GM12878 (cell line): Measurements from ENCODE around the gene NECAB3. TPM values are rescaled to one million over a fixed set of nuclear protein-coding genes. Genes with fewer than 3 reads are reported as not detected.
A peak's percentile ranks its signal among the peaks of the same experiment; 100 is the strongest.

ENCODE experiments used
- ATAC-seq: fragments of 200-7000 bp; cut with Tn5 transposase; 3 replicates; pipeline ENCODE4 v1.9.1; 2020; ENCODE audit warnings: mild to moderate bottlenecking, moderate library complexity
- BruUV-seq: library from RNA; stranded (reverse); fragments of 400-500 nt; replicated peaks from 2 replicates; lab custom pipeline; 2021; lab: Mats Ljungman, UMichigan
- CTCF ChIA-PET: fragments of 300-600 bp; sonication (Branson Sonifier 250); formaldehyde crosslinking; extraction: SDS; loops from one replicate; lab custom pipeline; 2021; ENCODE audit warnings: inconsistent platforms; lab: Yijun Ruan, JAX
- POLR2A ChIA-PET: fragments of 350-600 bp; formaldehyde crosslinking; extraction: SDS; loops from one replicate; lab custom pipeline; 2021; ENCODE audit warnings: inconsistent platforms; lab: Charles Lee
- RAD21 ChIA-PET: fragments of 300-600 bp; sonication (Branson Sonifier 250); formaldehyde crosslinking; loops from one replicate; lab custom pipeline; 2023; ENCODE audit warnings: antibody characterized with exemption; ENCODE audit not compliant: unreplicated experiment; lab: Charles Lee
- SMC1A ChIA-PET: fragments of 300-600 bp; sonication (Branson Sonifier 250); formaldehyde crosslinking; loops from one replicate; lab custom pipeline; 2023; ENCODE audit not compliant: unreplicated experiment, uncharacterized antibody; lab: Charles Lee
- DNase-seq: peaks from one replicate; pipeline ENCODE4 v3.0.0-alpha.2; 2011; ENCODE audit warnings: low read depth, low spot score
- FAIRE-seq: peaks from 3 replicates; lab custom pipeline; 2011; peaks lifted over from hg19 to GRCh38; lab: Jason Lieb, UNC
- H2AFZ ChIP-seq: 2 replicates; pipeline ENCODE4 v1.6.0; 2011; ENCODE audit warnings: low read depth, low read length, control low read depth; ENCODE audit not compliant: control insufficient read depth
- H3K27ac ChIP-seq: 2 replicates; pipeline ENCODE4 v1.5.1; 2011; ENCODE audit warnings: control low read depth; ENCODE audit not compliant: control insufficient read depth, insufficient read depth
- H3K27me3 ChIP-seq, 2 experiments: replicated peaks in 1 of 2; 2 replicates each; pipeline versions ENCODE4 v1.6.0 to v1.6.1; 2011; ENCODE audit warnings: low read length in 1 of 2; ENCODE audit not compliant: control insufficient read depth in 2 of 2, insufficient read depth in 2 of 2
- H3K36me3 ChIP-seq, 2 experiments: 2 replicates each; pipeline ENCODE4 v1.5.1; 2011; ENCODE audit warnings: low read length in 1 of 2; ENCODE audit not compliant: control insufficient read depth in 2 of 2, insufficient read depth in 2 of 2
- H3K4me1 ChIP-seq: 2 replicates; pipeline ENCODE4 v1.6.1; 2011; ENCODE audit warnings: mild to moderate bottlenecking, low read length, moderate library complexity, mixed read lengths; ENCODE audit not compliant: control insufficient read depth, insufficient read depth
- H3K4me2 ChIP-seq: 2 replicates; pipeline ENCODE4 v1.6.0; 2011; ENCODE audit warnings: control low read depth; ENCODE audit not compliant: control insufficient read depth, insufficient read depth
- H3K4me3 ChIP-seq: fragments of 200-600 bp; sonication (generic); 2 replicates; pipeline ENCODE4 v1.5.1; 2016
- H3K79me2 ChIP-seq: 2 replicates; pipeline ENCODE4 v1.6.0; 2011; ENCODE audit warnings: low read length; ENCODE audit not compliant: control insufficient read depth, insufficient read depth
- H3K9ac ChIP-seq: 2 replicates; pipeline ENCODE4 v1.8.0; 2011; ENCODE audit warnings: low read length, control low read depth, mixed read lengths; ENCODE audit not compliant: control insufficient read depth, insufficient read depth
- H3K9me3 ChIP-seq: replicated peaks from 3 replicates; pipeline ENCODE4 v1.5.1; 2011; ENCODE audit warnings: mild to moderate bottlenecking, low read length; ENCODE audit not compliant: control insufficient read depth, insufficient read depth
- H4K20me1 ChIP-seq: 2 replicates; pipeline ENCODE4 v1.6.0; 2011; ENCODE audit not compliant: control insufficient read depth, insufficient read depth
- BHLHE40 ChIP-seq, 2 experiments: fragments of 450-650 bp in 1 of 2; IDR thresholded peaks; 2 replicates each; pipeline ENCODE4 v1.6.1; 2011 to 2017; ENCODE audit warnings: low read depth in 2 of 2, borderline replicate concordance in 1 of 2, improper control_type of control experiment in 1 of 2, low read length in 1 of 2, mild to moderate bottlenecking in 1 of 2
- E4F1 ChIP-seq: fragments of 450-650 bp; IDR thresholded peaks from 2 replicates; pipeline ENCODE4 v1.6.1; 2018; ENCODE audit warnings: borderline replicate concordance, mild to moderate bottlenecking; ENCODE audit not compliant: partially characterized antibody
- ELK1 ChIP-seq: IDR thresholded peaks from 2 replicates; pipeline ENCODE4 v1.6.1; 2012; ENCODE audit warnings: low read depth, low read length, improper control_type of control experiment
- GATAD2B ChIP-seq: fragments of 450-650 bp; conservative IDR thresholded peaks from 2 replicates; pipeline ENCODE4 v1.6.1; 2017; ENCODE audit warnings: low read depth, mild to moderate bottlenecking, moderate library complexity
- LARP7 ChIP-seq: fragments of 450-650 bp; IDR thresholded peaks from 2 replicates; pipeline ENCODE4 v1.6.1; 2017; ENCODE audit warnings: mild to moderate bottlenecking
- PKNOX1 ChIP-seq: fragments of 450-650 bp; IDR thresholded peaks from 2 replicates; pipeline ENCODE4 v1.6.1; 2016; ENCODE audit warnings: mild to moderate bottlenecking
- RAD21 ChIP-seq: IDR thresholded peaks from 2 replicates; pipeline ENCODE4 v1.6.1; 2011; ENCODE audit warnings: mild to moderate bottlenecking, low read depth, low read length, moderate library complexity; ENCODE audit not compliant: insufficient read depth
- RFX5 ChIP-seq: IDR thresholded peaks from 2 replicates; pipeline ENCODE4 v1.6.1; 2011; ENCODE audit warnings: low read depth, low read length, improper control_type of control experiment
- RUNX3 ChIP-seq: IDR thresholded peaks from 2 replicates; pipeline ENCODE4 v1.6.1; 2012; ENCODE audit warnings: low read length, inconsistent platforms
- YBX1 ChIP-seq: fragments of 450-650 bp; IDR thresholded peaks from 2 replicates; pipeline ENCODE4 v1.6.1; 2016; ENCODE audit warnings: antibody characterized with exemption
- YY1 ChIP-seq: IDR thresholded peaks from 2 replicates; pipeline ENCODE4 v1.6.1; 2011; ENCODE audit warnings: low read depth, mild to moderate bottlenecking, low read length
- WGBS: methylation state at CpG from one replicate; pipeline ENCODE4 v1.1.6; 2016; ENCODE audit warnings: low lambda C conversion rate; ENCODE audit not compliant: insufficient replicate concordance, insufficient coverage; ENCODE audit errors: missing lambda C conversion rate; 5-methylcytosine and 5-hydroxymethylcytosine counted together
- in situ Hi-C: fragments of 300-500 bp; cut with MboI; formaldehyde crosslinking; loops from 9 replicates; pipeline ENCODE4 v1.14.3; 2018; ENCODE audit warnings: mixed read lengths
- intact Hi-C: fragments of 100-400 bp; cut with micrococcal nuclease; formaldehyde crosslinking; loops from one replicate; pipeline ENCODE4 v1.14.2; 2022; ENCODE audit not compliant: unreplicated experiment
- polyA plus RNA-seq, 11 experiments: library from polyadenylated mRNA; depleted of rRNA in 4 of 11; unstranded in 6 of 11; stranded (reverse) in 5 of 11; fragments of >200 nt; fragmentation: Nextera tagmentation in 4 of 11; fragmentation: Illumina TruSeq in 1 of 11; extraction: Ambion mirVana in 4 of 11; extraction: Trizol in 1 of 11; gene quantifications; 1 replicate in 1 of 11; 2 replicates in 10 of 11; pipeline versions ENCODE4 v1.2.1 to v1.2.3, GENCODE V29; 2011 to 2016; ENCODE audit warnings: inconsistent platforms in 2 of 11, missing spikeins in 2 of 11, low read depth in 1 of 11
- total RNA-seq, 4 experiments: library from RNA; depleted of rRNA in 3 of 4; stranded (reverse); fragments of >200 nt in 3 of 4; fragmentation: Illumina TruSeq in 1 of 4; extraction: Trizol in 1 of 4; gene quantifications; 2 replicates each; pipeline versions ENCODE4 v1.2.1 to v1.2.3, GENCODE V29; 2013 to 2021

Gene NECAB3
- total and polyA plus RNA-seq, 10 of the 15 experiments (the other 5 are each of a cell fraction or from before 2014, with no cell fraction given) = 0.21 to 17.0 (median 7.2) TPM

GRCh38 chr20:33667245-33667675, 7.0 kb downstream of the NECAB3 start (continued):
- TF ChIP-seq RUNX3 (peak; percentile 22), ELK1 (no peak)

GRCh38 chr20:33666293-33667244, 7.7 kb downstream of the NECAB3 start, which contains the start of gene ACTL10:
ACTL10 (plus strand) TSS chr20:33666943; CDS start chr20:33667498, 555 bp downstream.
- ATAC-seq (peak; percentile 80), FAIRE-seq (peak; percentile 96), DNase-seq (peak; percentile 91)
- Histone ChIP-seq H3K27ac (peak within 1 kb of the TSS; percentile 65), H3K9ac (peak within 1 kb of the TSS; percentile 36), H3K27me3 (no peaks in the 10 kb centered on the region), H3K9me3 (no peaks in the 10 kb centered on the region), H3K36me3 (no peaks in the 10 kb centered on the region), H3K4me1 (peaks cover 29% of the 10 kb centered on the region), H3K4me2 (peak within 1 kb of the TSS; percentile 99), H2AFZ (peak within 1 kb of the TSS; percentile 39), H3K4me3 (peak within 1 kb of the TSS; percentile 75), H3K79me2 (peaks cover 2% of the 10 kb centered on the region), H4K20me1 (peaks cover 4% of the 10 kb centered on the region; the same call in 1 of the 2 replicates)
- POLR2A ChIA-PET = interaction anchor here (0.6 to 3.3 kb wide), 11 partner anchors 13 to 209 kb away, joined by 3 to 20 read pairs (median 4); partner anchors contain the start of genes CBFA2T2 and PXMP4
- in situ Hi-C loops = no loop called here
- CTCF ChIA-PET = interaction anchor here (0.6 to 4.1 kb wide), 25 partner anchors 8 to 272 kb away, joined by 3 to 43 read pairs (median 3); partner anchors contain the start of genes CBFA2T2, CDK5RAP1, CHMP4B and E2F1
- intact Hi-C loops = loop anchor here (1.0 to 10.0 kb wide), 3 partner anchors 64 to 458 kb away; partner anchors contain the start of gene ZNF341
- SMC1A ChIA-PET = interaction anchor here (0.6 to 4.0 kb wide), 15 partner anchors 13 to 445 kb away, joined by 3 to 20 read pairs (median 4); partner anchors contain the start of gene CDK5RAP1
- WGBS = 3% methylated on average over 50 of the region's 50 CpGs
- RAD21 ChIA-PET = interaction anchor here (0.6 to 3.3 kb wide), 24 partner anchors 9 to 993 kb away, joined by 3 to 25 read pairs (median 4); partner anchors contain the start of genes C20orf203, CBFA2T2, CDK5RAP1 and PXMP4
- no TSS peak for BruUV-seq
- 0 out of 4 replicates have a peak, but pooled peaks of 1 of the 2 experiments have one; percentile 23 for TF ChIP-seq BHLHE40 (IDR thresholded peaks at IDR 0.05; ENCODE audit: borderline replicate concordance in 1 of 2, low read depth in 2 of 2, low read length in 1 of 2)
- no peak for TF ChIP-seq E4F1
- peak; percentile 91 for TF ChIP-seq LARP7
- peak; percentile 47; the same call in 1 of the 2 replicates for TF ChIP-seq RFX5
- 0 out of 2 replicates have a peak, but pooled peaks have one; percentile 16 for TF ChIP-seq PKNOX1
- TF ChIP-seq GATAD2B = 0 out of 2 replicates have a peak, but pooled peaks have one; percentile 49
- no peak for TF ChIP-seq RAD21
- TF ChIP-seq YY1 = 0 out of 2 replicates have a peak, but pooled peaks have one; percentile 14
- no peak for TF ChIP-seq YBX1
